Cardiac muscle cell (in vitro differentiated cells and primary cell): ENCODE data around the gene ZNF17. TPM values are rescaled to one million over a fixed set of nuclear protein-coding genes. Genes with fewer than 3 reads are reported as not detected.

ENCODE experiments used
- DNase-seq, 2 donors: peaks; one replicate each; pipeline versions ENCODE4 v3.0.0 to v3.0.0-alpha.2; 2010 to 2017; ENCODE audit warnings: low read depth in 1 of 2, low spot score in 1 of 2
- H3K27ac ChIP-seq: fragments of 200-600 bp; sonication (generic); 2 replicates; pipeline ENCODE4 v1.5.1; 2016
- H3K27me3 ChIP-seq: fragments of 200-600 bp; sonication (generic); 2 replicates; pipeline ENCODE4 v1.6.0; 2016; ENCODE audit warnings: control low read depth
- H3K36me3 ChIP-seq: fragments of 200-600 bp; sonication (generic); 2 replicates; pipeline ENCODE4 v1.5.1; 2016; ENCODE audit warnings: control low read depth
- H3K4me1 ChIP-seq: fragments of 200-600 bp; sonication (generic); 2 replicates; pipeline ENCODE4 v1.8.1; 2017; ENCODE audit warnings: low read depth, mild to moderate bottlenecking, mixed run types
- H3K4me3 ChIP-seq: fragments of 200-600 bp; sonication (generic); 2 replicates; pipeline ENCODE4 v1.5.1; 2016; ENCODE audit warnings: mild to moderate bottlenecking
- H3K9me3 ChIP-seq: fragments of 200-600 bp; sonication (generic); 2 replicates; pipeline ENCODE4 v1.5.1; 2017; ENCODE audit warnings: low read depth, mild to moderate bottlenecking, control low read depth
- polyA plus RNA-seq: library from polyadenylated mRNA; unstranded; fragments of >200 nt; fragmentation: Nextera tagmentation; extraction: Ambion mirVana; gene quantifications from 2 replicates; pipeline ENCODE4 v1.2.1, GENCODE V29; 2016
- total RNA-seq: library from RNA; depleted of rRNA; stranded (reverse); fragments of >200 nt; gene quantifications from 2 replicates; pipeline ENCODE4 v1.2.3, GENCODE V29; 2016
- TF ChIP-seq, protein P1 (sequence below): IDR thresholded peaks from 2 replicates; pipeline ENCODE4 v1.5.1; 2012; ENCODE audit warnings: low read depth, mild to moderate bottlenecking, low read length

Gene ZNF17
- total and polyA plus RNA-seq, 2 experiments from 2014 or later = 4.2 to 5.8 TPM

GRCh38 chr19:57436417-57436816 is 25.5 kb downstream of the ZNF17 start:
- TF ChIP-seq, protein P1, sequence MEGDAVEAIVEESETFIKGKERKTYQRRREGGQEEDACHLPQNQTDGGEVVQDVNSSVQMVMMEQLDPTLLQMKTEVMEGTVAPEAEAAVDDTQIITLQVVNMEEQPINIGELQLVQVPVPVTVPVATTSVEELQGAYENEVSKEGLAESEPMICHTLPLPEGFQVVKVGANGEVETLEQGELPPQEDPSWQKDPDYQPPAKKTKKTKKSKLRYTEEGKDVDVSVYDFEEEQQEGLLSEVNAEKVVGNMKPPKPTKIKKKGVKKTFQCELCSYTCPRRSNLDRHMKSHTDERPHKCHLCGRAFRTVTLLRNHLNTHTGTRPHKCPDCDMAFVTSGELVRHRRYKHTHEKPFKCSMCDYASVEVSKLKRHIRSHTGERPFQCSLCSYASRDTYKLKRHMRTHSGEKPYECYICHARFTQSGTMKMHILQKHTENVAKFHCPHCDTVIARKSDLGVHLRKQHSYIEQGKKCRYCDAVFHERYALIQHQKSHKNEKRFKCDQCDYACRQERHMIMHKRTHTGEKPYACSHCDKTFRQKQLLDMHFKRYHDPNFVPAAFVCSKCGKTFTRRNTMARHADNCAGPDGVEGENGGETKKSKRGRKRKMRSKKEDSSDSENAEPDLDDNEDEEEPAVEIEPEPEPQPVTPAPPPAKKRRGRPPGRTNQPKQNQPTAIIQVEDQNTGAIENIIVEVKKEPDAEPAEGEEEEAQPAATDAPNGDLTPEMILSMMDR = no peak
- no peaks in the 10 kb centered on the region for H3K36me3 ChIP-seq
- H3K27ac ChIP-seq = peak overlapping the region; percentile 47
- H3K27me3 ChIP-seq = no peaks in the 10 kb centered on the region
- H3K4me3 ChIP-seq = peak overlapping the region; percentile 68
- DNase-seq = no peak
- no peaks in the 10 kb centered on the region for H3K9me3 ChIP-seq
- H3K4me1 ChIP-seq = peaks cover 14% of the 10 kb centered on the region

- no peaks in the 10 kb centered on the region for H3K36me3 ChIP-seq
Observed at GRCh38 chr19:57437931-57438330, 27.0 kb downstream of the ZNF17 start.

GRCh38 chr19:57438925-57439324 is 28.0 kb downstream of the ZNF17 start:
- Histone ChIP-seq H3K27me3 (no peaks in the 10 kb centered on the region), H3K27ac (no peak overlapping the region), H3K4me3 (no peak overlapping the region), H3K4me1 (peaks cover 22% of the 10 kb centered on the region), H3K9me3 (no peaks in the 10 kb centered on the region), H3K36me3 (no peaks in the 10 kb centered on the region)
- no peak for DNase-seq
- TF ChIP-seq, protein P1 = no peak

More at GRCh38 chr19:57437931-57438330, 27.0 kb downstream of the ZNF17 start:
- Histone ChIP-seq H3K27ac (no peak overlapping the region), H3K27me3 (no peaks in the 10 kb centered on the region), H3K4me1 (peaks cover 22% of the 10 kb centered on the region), H3K4me3 (no peak overlapping the region), H3K9me3 (no peaks in the 10 kb centered on the region)
- TF ChIP-seq, protein P1 = no peak
- no peak for DNase-seq

- Histone ChIP-seq H3K9me3 (no peaks in the 10 kb centered on the region), H3K27ac (peak overlapping the region; percentile 68), H3K4me1 (peaks cover 9% of the 10 kb centered on the region), H3K36me3 (no peaks in the 10 kb centered on the region), H3K4me3 (no peak overlapping the region), H3K27me3 (no peaks in the 10 kb centered on the region)
- TF ChIP-seq, protein P1 = no peak
- no peak for DNase-seq
Observed at GRCh38 chr19:57441979-57442752, 31.2 kb downstream of the ZNF17 start.

- Histone ChIP-seq H3K4me3 (no peak overlapping the region), H3K9me3 (no peaks in the 10 kb centered on the region), H3K36me3 (no peaks in the 10 kb centered on the region), H3K27ac (peak overlapping the region; percentile 68), H3K4me1 (peaks cover 8% of the 10 kb centered on the region), H3K27me3 (no peaks in the 10 kb centered on the region)
- TF ChIP-seq, protein P1 = no peak
- DNase-seq = no peak
Observed at GRCh38 chr19:57443121-57443696, 32.2 kb downstream of the ZNF17 start.
